Measurements from ENCODE around the gene TSR3. TPM values are rescaled to one million over a fixed set of nuclear protein-coding genes. Genes with fewer than 3 reads are reported as not detected.

Gene TSR3
- total and polyA plus RNA-seq, 2 donors (not counting 1 experiment from before 2014, with no cell fraction given): 35.7 to 43.7 TPM

GRCh38 chr16:1356061-1356900 is 4.6 kb upstream of the TSR3 start:
- no peak for ATAC-seq (ENCODE audit: low read depth)
- no peak overlapping the region for H2AFZ ChIP-seq (ENCODE audit: insufficient read depth, low read depth, low read length, poor library complexity, severe bottlenecking)
- Mint-ChIP-seq H3K9me3 (ENCODE audit: insufficient read depth) (no peaks in the 10 kb centered on the region), H3K27me3 (no peaks in the 10 kb centered on the region), H3K4me1 (peaks cover 30% of the 10 kb centered on the region), H3K27ac (peak overlapping the region; percentile 41), H3K4me3 (no peak overlapping the region)
- POLR2A ChIA-PET: interaction anchor here (0.5 kb wide), 1 partner anchor 27 kb away, joined by 4 read pairs; no protein-coding TSS in a partner anchor
- H3K9me3 ChIP-seq (ENCODE audit: control extremely low read depth in 1 of 3, control insufficient read depth in 2 of 3, insufficient read depth in 1 of 3, low read length in 2 of 3): no peaks in the 10 kb centered on the region
- peaks cover 88% of the 10 kb centered on the region for H4K20me1 ChIP-seq (ENCODE audit: control insufficient read depth, insufficient read depth, low read length, poor library complexity, severe bottlenecking)
- H3K79me2 ChIP-seq (ENCODE audit: control insufficient read depth, insufficient read depth, low read length): peaks cover 86% of the 10 kb centered on the region
- H3K27me3 ChIP-seq (replicated peaks in 1 of 4; ENCODE audit: control extremely low read depth in 1 of 4, control insufficient read depth in 3 of 4, insufficient read depth in 4 of 4, low read length in 3 of 4): no peaks in the 10 kb centered on the region
- DNase-seq: no peak
- TF ChIP-seq CTCF (IDR thresholded peaks at IDR 0.05): no peak
- TF ChIP-seq EZH2 (IDR thresholded peaks at IDR 0.05; ENCODE audit: borderline replicate concordance, insufficient read depth, low read depth, low read length, poor library complexity, severe bottlenecking): no peak
- H3K4me1 ChIP-seq (ENCODE audit: control insufficient read depth in 2 of 2, insufficient read depth in 2 of 2, low read length in 2 of 2): peaks cover 7 to 8% of the 10 kb centered on the region in 2 donors
- 94% methylated on average over 28 of the region's 33 CpGs for WGBS (ENCODE audit: insufficient coverage)
- no peak overlapping the region for H3K9ac ChIP-seq (ENCODE audit: low read length)
- no peak overlapping the region for H3K4me2 ChIP-seq (replicated peaks; ENCODE audit: low read depth, low read length, poor library complexity, severe bottlenecking)
- H3K36me3 ChIP-seq (replicated peaks in 1 of 2; ENCODE audit: control extremely low read depth in 1 of 2, control insufficient read depth in 1 of 2, extremely low read depth in 1 of 2, insufficient read depth in 2 of 2, low read length in 1 of 2): peaks cover 0 to 9% of the 10 kb centered on the region in 2 experiments
- no peak overlapping the region for H3K4me3 ChIP-seq (ENCODE audit: control extremely low read depth in 1 of 5, extremely low read depth in 1 of 5, insufficient read depth in 1 of 5, low read depth in 2 of 5, low read length in 4 of 5)
- intact Hi-C loops (cut with micrococcal nuclease): loop anchor here (10.0 kb wide), 1 partner anchor 49 kb away; no protein-coding TSS in a partner anchor
- H3K27ac ChIP-seq (ENCODE audit: low read length in 2 of 2): no peak overlapping the region
- CTCF ChIA-PET: no interaction called here

GRCh38 chr16:1355591-1355990 is 3.9 kb upstream of the TSR3 start:
- Histone ChIP-seq H3K27me3 (replicated peaks in 1 of 4; ENCODE audit: control extremely low read depth in 1 of 4, control insufficient read depth in 3 of 4, insufficient read depth in 4 of 4, low read length in 3 of 4) (no peaks in the 10 kb centered on the region), H3K9ac (ENCODE audit: low read length) (no peak overlapping the region), H3K4me2 (replicated peaks; ENCODE audit: low read depth, low read length, poor library complexity, severe bottlenecking) (no peak overlapping the region), H3K79me2 (ENCODE audit: control insufficient read depth, insufficient read depth, low read length) (peaks cover 87% of the 10 kb centered on the region), H3K9me3 (ENCODE audit: control extremely low read depth in 1 of 3, control insufficient read depth in 2 of 3, insufficient read depth in 1 of 3, low read length in 2 of 3) (no peaks in the 10 kb centered on the region), H4K20me1 (ENCODE audit: control insufficient read depth, insufficient read depth, low read length, poor library complexity, severe bottlenecking) (peaks cover 81% of the 10 kb centered on the region), H3K36me3 (replicated peaks in 1 of 2; ENCODE audit: control extremely low read depth in 1 of 2, control insufficient read depth in 1 of 2, extremely low read depth in 1 of 2, insufficient read depth in 2 of 2, low read length in 1 of 2) (peaks cover 0 to 9% of the 10 kb centered on the region in 2 experiments), H2AFZ (ENCODE audit: insufficient read depth, low read depth, low read length, poor library complexity, severe bottlenecking) (no peak overlapping the region), H3K4me1 (ENCODE audit: control insufficient read depth in 2 of 2, insufficient read depth in 2 of 2, low read length in 2 of 2) (peaks cover 14 to 15% of the 10 kb centered on the region in 2 donors), H3K27ac (ENCODE audit: low read length in 2 of 2) (no peak overlapping the region), H3K4me3 (ENCODE audit: control extremely low read depth in 1 of 5, extremely low read depth in 1 of 5, insufficient read depth in 1 of 5, low read depth in 2 of 5, low read length in 4 of 5) (no peak overlapping the region)
- ATAC-seq (ENCODE audit: low read depth) (no peak), DNase-seq (no peak)
- no peaks in the 10 kb centered on the region for H3K9me3 Mint-ChIP-seq (ENCODE audit: insufficient read depth)
- H3K4me1 Mint-ChIP-seq: peaks cover 35% of the 10 kb centered on the region
- intact Hi-C loops (cut with micrococcal nuclease): loop anchor here (10.0 kb wide), 1 partner anchor 49 kb away; no protein-coding TSS in a partner anchor
- no peak overlapping the region for H3K4me3 Mint-ChIP-seq
- H3K27me3 Mint-ChIP-seq: no peaks in the 10 kb centered on the region
- WGBS (ENCODE audit: insufficient coverage): 93% methylated on average over 13 of the region's 15 CpGs
- TF ChIP-seq EZH2 (IDR thresholded peaks at IDR 0.05; ENCODE audit: borderline replicate concordance, insufficient read depth, low read depth, low read length, poor library complexity, severe bottlenecking) (no peak), CTCF (IDR thresholded peaks at IDR 0.05) (no peak)
- ChIA-PET CTCF (interaction anchor here (0.6 kb wide), 1 partner anchor 9 kb away, joined by 3 read pairs; no protein-coding TSS in a partner anchor), POLR2A (no interaction called here)
- no peak overlapping the region for H3K27ac Mint-ChIP-seq

All from B cell (primary cell).